Stimulated activated CD8-positive, alpha-beta memory T cell treated with anti-CD3 and anti-CD28 coated beads, Interleukin-15, amount 100 ng/mL, for 1 hour (primary cell): ENCODE data around the gene FUT4.
"Not testable (repeated sequence)": the region's sequence is repeated elsewhere in the genome, so short reads cannot be mapped to it uniquely, and the experiment has no call there.

ENCODE experiments used
- DNase-seq: peaks from one replicate; pipeline ENCODE4 v3.0.0-alpha.2; 2020; ENCODE audit warnings: low read depth

The FUT4 gene

DNA sequence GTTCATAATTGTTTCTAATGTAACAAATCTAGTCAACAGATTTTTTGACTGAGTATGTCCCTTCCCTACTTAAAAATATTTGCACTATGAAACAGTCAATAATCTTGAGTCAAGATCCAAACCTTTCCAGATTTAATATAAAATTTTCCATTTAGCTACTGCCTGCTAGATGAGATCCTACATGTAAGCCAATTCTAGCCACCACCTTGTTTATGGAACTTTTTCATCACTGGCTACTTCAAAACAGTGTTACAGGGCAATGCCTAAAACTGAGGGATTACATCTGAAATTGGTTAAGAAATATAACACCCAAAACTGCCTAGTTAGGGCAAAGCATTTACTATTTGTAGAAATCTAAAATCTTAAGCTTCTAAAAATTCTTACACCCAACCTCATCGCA lies 10.5 kb upstream of the FUT4 start:
- DNase-seq: no peak

DNA sequence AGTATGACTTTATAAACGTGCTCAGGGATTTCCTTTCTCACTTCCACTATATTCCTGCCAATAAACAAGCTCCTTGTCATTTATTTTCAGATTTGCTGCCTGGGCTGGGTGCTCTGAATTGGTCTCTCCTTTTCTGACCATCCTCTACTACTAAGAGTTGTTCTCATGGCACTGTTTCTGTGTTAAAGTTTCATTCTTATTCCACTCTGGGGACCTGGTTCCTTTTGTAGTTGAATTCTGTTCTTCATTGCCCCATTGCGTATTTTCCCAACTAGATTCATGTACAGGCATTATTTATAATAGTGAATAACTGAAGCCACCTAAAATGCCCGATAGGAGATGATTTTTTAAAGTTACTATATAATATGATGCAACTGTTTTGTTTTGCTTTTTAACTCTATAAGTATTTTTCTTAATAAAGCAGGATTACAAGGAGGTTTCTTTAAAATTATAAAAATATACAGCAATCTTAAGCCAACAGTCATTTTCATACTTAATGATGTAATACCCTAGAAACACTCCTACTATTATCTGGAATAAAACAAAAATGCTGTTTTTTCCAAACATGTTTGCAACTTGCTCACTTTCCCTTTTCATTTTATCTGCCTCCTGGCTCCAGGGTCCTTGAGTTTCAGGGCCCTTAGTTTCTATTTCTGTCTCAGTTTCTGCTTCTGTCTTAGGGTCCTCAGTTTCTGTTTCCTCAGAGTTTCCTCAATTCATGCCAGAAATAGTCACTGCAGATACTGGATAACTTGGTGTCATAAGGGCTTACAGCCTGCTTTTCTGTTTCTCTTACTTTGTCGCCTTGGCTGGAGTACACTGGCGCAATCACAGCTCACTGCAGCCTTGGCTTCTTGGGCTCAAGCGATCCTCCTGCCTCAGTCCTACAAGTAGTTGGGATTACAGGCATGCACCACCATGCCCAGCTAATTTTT lies 9.8 kb upstream of the FUT4 start:
- DNase-seq: no peak

DNA sequence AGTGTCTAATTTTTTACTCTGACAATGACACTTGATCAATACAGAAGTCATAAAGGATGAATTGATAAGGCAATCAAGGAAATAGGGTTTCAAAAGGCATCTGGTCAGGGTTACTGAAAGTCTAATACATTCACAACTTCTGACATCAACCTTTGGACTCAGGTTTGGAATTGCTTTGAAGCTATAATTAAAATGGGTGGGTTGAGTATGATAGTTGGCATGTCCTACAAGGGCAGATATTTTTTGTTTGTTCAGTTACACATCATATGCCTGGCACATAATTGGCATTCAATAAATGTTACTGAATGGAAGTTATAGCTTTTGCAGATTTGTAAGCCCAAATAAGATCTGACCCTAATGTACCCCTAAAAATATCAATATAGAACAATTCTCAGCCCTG lies 7.3 kb upstream of the FUT4 start:
- no peak for DNase-seq

DNA sequence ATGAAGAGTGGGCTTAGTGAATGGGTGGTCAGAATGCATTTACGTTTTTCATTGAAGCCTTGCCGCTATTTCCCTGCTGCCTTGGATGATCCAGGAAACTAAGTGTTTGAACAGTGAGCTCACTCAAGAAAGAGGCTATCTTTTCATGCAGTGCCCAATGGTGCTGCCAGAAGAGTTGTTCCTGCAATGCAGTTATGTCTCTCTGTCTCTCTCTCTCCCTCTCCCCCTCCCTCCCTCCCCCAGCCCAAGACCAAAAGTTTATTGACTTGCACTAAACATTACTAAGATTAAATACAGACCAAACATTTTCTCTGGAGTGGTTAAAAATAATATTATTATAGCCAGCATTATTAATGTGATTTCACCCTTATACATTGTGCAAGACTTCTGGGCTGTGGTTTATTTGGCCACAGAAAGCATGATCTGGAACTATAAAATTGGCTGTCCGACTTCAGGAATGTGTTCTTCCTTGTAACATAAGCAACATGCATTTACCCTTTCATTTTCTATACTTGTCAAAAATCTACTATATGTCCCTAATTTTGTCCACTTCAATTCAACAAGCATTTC lies 6.6 kb upstream of the FUT4 start:
- DNase-seq: no peak

DNA sequence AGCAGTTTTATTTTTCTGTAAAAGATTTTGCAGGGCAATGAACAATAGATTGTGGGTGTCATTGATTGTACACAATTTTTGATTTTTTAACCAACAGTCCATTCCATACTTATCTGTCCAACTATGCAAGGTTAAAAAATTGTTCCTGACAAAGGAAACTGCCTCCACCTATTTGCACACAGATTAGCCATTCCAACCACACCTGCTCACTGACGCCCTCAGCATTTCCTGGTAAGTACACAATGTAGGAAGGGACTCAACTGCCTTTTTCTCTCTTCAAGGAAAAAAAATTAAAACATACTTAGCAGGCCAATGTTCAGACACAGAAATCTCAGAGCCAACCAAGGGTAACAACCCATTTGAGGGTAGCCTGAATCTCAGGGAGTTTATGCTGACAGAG lies 4.3 kb upstream of the FUT4 start:
- no peak for DNase-seq

DNA sequence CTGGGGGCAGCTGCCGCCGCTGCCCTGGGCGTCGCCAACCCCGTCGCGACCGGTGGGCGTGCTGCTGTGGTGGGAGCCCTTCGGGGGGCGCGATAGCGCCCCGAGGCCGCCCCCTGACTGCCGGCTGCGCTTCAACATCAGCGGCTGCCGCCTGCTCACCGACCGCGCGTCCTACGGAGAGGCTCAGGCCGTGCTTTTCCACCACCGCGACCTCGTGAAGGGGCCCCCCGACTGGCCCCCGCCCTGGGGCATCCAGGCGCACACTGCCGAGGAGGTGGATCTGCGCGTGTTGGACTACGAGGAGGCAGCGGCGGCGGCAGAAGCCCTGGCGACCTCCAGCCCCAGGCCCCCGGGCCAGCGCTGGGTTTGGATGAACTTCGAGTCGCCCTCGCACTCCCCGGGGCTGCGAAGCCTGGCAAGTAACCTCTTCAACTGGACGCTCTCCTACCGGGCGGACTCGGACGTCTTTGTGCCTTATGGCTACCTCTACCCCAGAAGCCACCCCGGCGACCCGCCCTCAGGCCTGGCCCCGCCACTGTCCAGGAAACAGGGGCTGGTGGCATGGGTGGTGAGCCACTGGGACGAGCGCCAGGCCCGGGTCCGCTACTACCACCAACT lies 1.0 kb downstream of the FUT4 start:
- DNase-seq: no peak

DNA sequence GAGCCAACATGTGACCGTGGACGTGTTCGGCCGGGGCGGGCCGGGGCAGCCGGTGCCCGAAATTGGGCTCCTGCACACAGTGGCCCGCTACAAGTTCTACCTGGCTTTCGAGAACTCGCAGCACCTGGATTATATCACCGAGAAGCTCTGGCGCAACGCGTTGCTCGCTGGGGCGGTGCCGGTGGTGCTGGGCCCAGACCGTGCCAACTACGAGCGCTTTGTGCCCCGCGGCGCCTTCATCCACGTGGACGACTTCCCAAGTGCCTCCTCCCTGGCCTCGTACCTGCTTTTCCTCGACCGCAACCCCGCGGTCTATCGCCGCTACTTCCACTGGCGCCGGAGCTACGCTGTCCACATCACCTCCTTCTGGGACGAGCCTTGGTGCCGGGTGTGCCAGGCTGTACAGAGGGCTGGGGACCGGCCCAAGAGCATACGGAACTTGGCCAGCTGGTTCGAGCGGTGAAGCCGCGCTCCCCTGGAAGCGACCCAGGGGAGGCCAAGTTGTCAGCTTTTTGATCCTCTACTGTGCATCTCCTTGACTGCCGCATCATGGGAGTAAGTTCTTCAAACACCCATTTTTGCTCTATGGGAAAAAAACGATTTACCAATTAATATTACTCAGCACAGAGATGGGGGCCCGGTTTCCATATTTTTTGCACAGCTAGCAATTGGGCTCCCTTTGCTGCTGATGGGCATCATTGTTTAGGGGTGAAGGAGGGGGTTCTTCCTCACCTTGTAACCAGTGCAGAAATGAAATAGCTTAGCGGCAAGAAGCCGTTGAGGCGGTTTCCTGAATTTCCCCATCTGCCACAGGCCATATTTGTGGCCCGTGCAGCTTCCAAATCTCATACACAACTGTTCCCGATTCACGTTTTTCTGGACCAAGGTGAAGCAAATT lies 1.8 kb downstream of the FUT4 start:
- no peak for DNase-seq

DNA sequence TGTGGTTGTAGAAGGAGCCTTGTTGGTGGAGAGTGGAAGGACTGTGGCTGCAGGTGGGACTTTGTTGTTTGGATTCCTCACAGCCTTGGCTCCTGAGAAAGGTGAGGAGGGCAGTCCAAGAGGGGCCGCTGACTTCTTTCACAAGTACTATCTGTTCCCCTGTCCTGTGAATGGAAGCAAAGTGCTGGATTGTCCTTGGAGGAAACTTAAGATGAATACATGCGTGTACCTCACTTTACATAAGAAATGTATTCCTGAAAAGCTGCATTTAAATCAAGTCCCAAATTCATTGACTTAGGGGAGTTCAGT lies 2.4 kb downstream of the FUT4 start:
- no peak for DNase-seq

DNA sequence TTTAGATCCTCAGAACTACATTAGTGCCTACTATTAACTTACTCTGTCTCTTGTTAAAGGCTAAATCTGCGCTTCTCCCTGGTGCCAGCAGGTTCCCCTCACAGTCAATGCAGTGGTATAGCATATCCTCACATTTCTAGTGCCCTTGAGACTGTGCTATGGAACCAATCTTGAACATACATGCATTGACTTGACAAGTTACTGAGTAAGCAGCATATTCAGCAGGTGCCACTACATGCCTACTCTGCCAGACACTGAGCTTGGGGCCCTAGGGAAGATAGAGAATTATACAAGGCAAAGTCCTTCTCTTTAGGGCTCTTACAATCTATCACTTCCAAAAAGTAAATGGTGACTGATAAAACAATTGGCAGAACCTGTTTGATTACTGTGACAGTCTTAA lies 3.2 kb downstream of the FUT4 start:
- DNase-seq: no peak

DNA sequence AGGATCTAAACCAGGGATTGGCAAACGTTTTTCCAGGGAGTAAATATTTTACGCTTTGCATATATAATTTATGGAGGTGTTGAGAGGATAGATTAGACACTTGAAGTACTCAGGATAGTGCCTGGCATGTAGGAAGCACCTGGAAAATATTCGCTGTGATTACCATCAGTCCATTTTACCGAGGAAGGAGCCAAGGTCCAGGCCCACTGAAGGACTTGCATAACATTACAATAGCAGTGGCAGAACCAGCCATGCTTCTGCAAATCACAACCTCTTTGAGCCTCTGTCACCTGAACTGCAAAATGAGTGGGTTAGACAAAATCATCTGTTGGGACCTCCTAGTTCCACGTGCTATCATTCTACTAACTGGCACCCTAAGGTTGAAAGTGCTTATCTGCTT lies 5.4 kb downstream of the FUT4 start:
- DNase-seq: no peak

DNA sequence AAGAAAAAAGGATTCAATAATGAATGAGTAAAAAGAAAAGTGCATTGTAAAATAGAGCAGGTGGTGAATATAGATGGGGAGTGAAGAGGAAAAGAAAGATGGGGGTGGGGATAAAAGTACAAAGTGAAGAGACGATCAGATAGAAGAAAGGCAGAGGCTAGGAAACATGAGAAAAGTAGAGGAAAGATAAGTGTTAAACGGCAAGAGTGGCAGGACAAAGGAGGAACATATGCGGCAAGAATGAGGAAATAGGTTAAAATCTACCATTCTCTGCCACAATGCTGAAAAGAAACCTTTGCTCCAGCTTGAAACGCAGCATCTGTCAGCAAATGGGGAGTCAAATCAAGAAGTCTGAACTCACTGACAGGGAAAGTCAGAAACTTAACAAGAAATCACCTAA lies 6.8 kb downstream of the FUT4 start:
- DNase-seq: no peak

DNA sequence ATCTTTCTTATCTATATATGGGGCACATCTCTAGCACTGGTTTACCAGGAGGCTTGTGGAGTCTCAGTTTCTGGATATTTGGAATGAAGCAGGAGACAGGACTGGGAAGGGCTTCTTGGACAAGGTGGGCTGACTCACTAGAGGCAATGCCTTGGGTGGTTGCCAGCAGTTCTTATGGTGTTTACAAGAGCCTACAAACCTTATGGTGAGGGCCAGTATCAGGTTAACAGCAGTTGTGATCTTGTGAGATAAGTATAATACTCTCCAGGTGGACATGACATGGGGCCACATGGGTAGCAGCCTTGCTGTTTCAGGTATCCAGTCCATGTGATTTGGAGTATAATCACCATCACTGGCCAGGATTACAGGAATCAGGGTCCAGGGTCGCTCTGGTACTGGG lies 10.2 kb downstream of the FUT4 start:
- DNase-seq: no peak

DNA sequence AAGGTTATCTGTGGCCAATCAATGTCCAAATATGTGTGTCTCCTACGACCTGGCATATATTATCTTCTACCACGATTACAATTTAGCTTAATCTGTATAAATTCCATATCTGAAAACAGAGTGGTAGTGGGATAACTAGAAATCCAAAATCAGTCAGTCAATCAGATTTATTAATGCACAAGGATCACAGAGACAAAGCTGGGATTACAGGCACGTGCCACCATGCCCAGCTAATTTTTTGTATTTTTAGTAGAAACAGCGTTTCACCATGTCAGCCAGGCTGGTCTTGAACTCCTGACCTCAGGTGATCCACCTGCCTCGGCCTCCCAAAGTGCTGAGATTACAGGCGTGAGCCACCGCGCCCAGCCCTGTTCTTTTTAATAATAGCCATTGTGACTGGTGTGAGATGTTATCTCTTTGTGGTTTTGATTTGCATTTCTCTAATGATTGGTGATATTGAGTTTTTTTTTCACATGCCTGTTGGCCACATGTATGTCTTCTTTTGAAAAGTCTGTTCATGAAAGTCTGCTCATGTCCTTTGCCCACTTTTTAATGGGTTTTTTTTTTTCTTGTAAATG lies 12.1 kb downstream of the FUT4 start:
- not testable (repeated sequence) for DNase-seq

DNA sequence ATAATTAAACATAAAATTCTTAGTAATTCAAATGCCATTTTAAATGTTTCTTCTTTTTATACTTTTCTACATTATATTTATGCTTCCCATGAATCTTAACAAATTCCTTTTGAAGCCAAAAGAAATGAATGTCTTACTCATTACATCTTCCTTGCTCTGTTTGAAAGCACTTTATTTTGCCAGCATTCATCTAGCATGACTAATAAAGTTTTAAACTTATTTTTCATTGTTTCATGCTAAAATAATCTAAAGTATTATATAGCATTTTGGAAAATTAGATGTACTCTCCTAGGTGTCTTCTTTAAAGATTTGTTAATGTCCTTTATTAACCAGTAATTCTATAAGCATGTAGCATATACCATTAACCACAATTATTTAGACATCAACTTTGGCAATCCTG lies 13.7 kb downstream of the FUT4 start:
- DNase-seq: no peak

DNA sequence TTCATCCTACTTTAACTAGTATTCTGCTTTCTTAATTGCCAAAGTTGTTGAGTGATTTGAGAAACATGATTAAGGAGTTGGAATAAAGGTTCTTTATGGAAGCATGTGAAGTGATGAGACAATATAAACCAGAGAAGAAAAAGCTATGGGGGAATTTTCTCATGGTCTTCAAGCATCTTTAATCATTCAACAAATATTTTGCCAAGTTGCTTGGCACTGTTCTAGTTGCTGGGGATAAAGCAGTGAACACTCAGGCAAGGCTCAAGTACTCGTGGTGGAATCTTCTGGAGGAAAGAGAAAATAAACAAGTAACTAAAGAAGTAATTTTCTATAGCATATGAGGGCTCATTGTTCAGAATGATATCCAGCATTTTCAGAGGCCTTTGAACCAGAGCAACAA lies 14.3 kb downstream of the FUT4 start:
- no peak for DNase-seq

DNA sequence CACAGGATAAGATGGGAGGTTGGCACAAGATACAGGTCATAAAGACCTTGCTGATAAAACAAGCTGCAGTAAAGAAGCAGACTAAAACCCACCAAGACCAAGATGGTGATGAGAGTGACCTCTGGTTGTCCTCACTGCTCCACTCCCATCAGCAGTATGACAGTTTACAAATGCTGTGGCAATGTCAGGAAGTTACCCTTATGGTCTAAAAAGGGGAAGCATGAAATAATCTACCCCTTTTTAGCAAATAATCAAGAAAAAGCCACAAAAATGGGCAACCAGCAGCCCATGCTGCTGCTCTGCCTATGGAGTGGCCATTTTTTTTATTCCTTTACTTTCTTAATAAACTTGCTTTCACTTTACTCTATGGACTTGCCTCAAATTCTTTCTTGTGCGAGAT lies 14.7 kb downstream of the FUT4 start:
- DNase-seq: no peak

DNA sequence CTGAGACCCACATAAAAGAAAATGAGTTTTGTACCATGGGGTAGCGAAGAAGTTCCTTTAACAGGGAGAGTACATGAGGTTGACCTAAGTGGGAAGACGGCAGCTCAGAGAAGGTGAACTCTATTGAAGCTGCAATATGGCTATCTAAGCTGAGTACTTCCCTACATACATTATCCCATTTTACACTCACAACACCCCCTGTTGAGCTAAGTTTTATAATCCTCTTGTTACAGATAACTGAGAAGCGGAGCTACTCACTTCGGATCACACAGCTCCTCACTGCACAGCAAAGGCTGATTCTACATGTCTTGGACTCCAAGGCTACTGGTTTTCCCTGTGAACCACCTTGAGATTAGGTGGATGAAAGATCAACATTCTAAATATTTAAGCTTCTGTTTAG lies 15.2 kb downstream of the FUT4 start:
- DNase-seq: no peak

DNA sequence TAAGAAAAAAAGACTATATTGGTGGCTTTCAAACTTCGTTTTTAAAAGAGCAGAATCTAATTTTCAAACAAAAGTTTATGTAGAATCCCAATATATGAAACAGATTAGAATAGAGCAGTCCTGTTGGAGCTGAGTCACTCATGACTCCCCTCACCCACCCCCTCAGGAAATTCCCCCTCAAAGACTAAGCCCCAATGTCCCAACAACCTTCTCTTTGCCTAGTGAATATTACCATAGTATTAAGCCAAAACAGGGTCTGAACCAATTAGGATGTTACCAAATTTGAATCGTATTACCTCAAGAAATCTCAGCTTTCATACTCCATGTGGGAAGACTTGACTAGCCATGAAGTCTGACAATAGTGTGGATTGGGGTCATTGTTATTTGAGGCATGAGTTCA lies 15.6 kb downstream of the FUT4 start:
- DNase-seq: no peak

DNA sequence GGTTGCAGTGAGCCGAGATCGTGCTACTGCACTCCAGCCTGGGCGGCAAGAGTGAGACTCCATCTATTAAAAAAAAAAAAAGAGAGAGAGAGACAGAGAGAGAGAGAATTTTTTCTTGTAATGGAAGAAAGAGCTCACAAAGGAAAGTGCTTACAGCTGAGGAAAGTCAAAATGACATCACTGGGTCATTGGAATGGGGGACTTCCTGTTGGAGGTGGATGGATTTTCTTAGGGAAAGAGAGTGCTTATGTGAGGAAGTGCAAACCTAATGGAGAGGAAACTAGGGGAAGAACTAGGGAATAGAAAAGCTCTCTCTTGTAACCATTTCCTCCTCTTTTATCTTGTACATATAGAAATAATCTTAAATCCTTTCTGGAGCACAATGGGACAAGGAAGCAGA lies 17.1 kb downstream of the FUT4 start:
- no peak for DNase-seq

DNA sequence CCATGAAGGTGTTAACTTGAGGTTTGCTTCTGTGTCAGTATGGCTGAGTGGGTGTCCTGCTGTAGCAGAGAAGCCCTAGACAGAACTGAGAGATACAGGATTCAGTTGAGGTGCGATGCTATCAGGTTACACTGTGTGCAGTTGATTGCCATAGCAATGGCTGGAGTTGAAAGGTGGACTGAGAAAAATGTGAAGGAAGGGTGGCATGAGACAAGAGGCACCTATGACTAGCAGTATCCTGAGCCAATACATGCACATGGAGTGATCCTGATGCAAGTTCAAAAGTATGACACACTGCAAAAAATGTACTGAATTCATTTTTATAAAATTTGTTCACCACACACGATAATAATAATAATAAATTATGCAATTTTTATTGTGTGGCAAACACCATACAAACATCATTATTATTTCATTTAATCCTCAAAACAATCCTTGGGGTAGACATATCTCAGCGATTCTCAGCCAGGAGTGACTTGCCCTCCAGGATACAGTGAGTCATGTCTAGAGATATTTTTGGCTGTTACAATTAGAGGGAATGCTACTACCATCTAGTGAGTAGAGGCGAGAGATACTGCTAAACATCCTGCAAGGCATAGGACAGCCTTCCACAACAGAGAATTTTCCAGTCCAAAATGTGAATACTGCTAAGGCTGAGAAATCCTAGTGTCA lies 19.6 kb downstream of the FUT4 start:
- no peak for DNase-seq

DNA sequence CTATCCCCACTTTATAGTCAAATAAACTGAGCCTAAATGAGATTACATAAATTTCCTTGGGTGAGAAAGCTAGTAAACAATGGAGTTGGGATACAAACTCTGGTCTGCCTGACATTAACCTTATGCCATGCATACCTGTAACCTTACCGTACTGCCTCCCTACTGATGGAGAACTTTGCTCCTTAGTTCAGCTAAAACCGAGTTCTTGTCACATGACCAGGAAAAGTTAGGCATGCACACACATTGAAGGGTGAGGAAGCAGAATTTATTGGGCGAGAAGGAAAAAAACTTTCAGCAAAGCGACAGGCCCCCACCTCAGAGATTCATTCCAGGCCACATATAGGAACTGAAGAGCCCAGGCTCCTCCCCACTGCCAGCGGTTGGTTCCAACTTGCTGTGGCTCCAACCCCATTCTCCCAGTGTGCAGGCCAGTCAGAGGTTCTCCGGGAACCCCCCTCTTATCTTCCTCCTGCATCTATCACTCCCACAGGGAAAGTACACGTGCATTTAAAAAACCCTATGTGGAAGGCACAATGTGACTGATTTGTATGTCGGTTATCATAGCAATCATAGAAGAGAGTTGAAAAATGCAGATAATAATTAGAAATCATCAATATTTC lies 20.2 kb downstream of the FUT4 start:
- DNase-seq: no peak
